Measurements from ENCODE around the gene CNTNAP2.

DNA sequence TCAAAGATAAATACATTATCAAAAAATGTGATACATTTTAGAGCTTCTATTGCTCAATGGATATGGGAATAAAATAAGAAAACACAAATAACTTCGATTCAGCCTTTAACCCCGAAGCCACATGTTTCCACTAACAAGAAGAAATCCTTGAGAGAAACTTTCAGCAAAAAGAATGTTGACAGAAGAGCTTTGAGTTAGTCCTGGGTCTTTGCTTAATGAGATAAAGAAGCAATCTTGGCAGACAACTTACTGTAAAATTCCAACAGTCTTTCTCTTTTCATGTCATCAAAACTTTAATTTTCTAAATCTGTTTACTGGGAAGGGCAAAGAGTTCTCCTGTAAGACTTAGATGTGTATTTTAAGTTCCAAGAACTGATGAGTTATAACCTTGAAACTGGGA, 810.2 kb downstream of the CNTNAP2 start:
- TF ChIP-seq, protein P1, sequence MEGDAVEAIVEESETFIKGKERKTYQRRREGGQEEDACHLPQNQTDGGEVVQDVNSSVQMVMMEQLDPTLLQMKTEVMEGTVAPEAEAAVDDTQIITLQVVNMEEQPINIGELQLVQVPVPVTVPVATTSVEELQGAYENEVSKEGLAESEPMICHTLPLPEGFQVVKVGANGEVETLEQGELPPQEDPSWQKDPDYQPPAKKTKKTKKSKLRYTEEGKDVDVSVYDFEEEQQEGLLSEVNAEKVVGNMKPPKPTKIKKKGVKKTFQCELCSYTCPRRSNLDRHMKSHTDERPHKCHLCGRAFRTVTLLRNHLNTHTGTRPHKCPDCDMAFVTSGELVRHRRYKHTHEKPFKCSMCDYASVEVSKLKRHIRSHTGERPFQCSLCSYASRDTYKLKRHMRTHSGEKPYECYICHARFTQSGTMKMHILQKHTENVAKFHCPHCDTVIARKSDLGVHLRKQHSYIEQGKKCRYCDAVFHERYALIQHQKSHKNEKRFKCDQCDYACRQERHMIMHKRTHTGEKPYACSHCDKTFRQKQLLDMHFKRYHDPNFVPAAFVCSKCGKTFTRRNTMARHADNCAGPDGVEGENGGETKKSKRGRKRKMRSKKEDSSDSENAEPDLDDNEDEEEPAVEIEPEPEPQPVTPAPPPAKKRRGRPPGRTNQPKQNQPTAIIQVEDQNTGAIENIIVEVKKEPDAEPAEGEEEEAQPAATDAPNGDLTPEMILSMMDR (IDR thresholded peaks at IDR 0.05) = no peak
- no peak for TF ChIP-seq POLR2A (IDR thresholded peaks at IDR 0.05)

All from heart left ventricle (tissue), 13 donors.